GM12872 (cell line): ENCODE data around the gene HOXD9.

Experiments used
- CTCF ChIP-seq: IDR thresholded peaks from 3 replicates; pipeline ENCODE4 v1.5.1; 2011; ENCODE audit warnings: low read depth, mild to moderate bottlenecking, low read length, moderate library complexity; ENCODE audit not compliant: insufficient read depth

The HOXD9 gene

GRCh38 chr2:176156807-176157498, 34.4 kb downstream of the HOXD9 start, which contains the start of gene HOXD3:
HOXD3 (plus strand) TSS chr2:176157307; CDS start chr2:176169115, 11,808 bp downstream.
- TF ChIP-seq CTCF: no peak

- TF ChIP-seq CTCF: no peak
Observed at GRCh38 chr2:176157499-176158185, 35.1 kb downstream of the HOXD9 start.

GRCh38 chr2:176158186-176158591, 35.7 kb downstream of the HOXD9 start:
- no peak for TF ChIP-seq CTCF

DNA sequence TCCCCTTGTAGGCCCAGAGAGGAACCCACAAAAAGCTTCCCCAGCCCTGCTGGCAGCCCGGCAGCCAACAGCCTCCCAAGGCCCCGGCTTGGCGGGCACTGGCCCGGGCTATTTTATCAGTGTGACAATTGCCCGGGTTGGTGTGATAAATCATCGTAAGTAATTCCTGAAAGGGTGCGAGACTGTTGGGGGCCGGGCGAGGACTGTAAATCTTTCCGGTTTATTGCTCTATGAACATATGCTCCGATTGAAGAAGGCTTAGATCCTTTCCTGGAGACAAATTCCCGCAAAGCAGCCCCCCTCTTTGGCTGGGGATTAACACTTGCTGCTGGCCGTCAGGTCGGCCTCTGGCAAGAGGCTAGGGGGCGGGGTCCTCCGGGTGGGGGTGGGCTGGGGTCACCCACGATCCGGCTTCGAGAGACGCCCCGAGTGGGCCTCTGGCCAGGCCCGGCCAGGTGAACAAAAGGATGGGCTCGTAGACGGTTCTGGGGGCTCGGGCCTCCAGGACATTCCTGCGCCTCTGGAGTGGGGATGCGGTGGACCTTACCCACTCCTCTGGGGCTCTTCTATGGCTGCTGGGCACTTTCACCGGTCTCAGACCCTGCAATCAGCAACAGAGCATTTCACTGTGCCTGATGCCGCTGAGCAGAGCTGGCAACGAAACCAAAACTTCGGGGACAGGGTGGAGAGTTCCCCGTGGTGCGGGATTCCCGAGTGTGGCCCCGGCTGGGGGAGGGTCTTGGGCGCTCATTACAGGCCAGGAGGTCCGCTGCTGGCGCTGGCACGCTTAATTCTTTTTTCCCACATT, 36.5 kb downstream of the HOXD9 start:
- TF ChIP-seq CTCF: no peak

DNA sequence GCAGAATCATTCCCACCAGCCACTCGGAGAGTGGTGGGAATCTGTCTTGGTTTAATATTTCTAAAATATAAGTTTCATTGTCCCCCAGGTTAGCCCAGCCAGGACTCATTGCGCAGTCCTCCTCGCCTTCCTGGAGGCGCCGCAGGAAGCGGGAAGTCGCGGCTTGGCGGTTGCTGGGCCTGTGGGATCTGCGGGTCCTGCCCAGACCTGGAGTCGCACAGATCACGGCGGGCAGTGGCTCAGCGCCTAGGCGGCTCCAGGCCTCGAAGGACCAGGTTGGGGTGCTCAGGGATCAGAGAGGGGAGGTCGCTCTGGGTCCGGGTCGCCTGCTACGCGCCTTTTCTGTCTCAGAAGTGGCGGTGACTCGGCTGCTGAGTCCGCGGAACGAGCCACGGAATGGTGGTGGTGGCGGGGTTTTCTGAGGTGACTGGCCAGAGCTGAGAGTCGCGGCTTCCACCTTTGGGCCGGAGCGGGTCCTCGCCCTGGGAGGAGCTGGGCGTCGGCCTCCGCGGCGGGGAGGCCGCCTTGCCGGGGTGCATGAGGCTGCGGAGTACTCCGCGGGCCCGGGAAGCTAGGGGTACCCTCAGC, 37.2 kb downstream of the HOXD9 start:
- TF ChIP-seq CTCF: no peak

DNA sequence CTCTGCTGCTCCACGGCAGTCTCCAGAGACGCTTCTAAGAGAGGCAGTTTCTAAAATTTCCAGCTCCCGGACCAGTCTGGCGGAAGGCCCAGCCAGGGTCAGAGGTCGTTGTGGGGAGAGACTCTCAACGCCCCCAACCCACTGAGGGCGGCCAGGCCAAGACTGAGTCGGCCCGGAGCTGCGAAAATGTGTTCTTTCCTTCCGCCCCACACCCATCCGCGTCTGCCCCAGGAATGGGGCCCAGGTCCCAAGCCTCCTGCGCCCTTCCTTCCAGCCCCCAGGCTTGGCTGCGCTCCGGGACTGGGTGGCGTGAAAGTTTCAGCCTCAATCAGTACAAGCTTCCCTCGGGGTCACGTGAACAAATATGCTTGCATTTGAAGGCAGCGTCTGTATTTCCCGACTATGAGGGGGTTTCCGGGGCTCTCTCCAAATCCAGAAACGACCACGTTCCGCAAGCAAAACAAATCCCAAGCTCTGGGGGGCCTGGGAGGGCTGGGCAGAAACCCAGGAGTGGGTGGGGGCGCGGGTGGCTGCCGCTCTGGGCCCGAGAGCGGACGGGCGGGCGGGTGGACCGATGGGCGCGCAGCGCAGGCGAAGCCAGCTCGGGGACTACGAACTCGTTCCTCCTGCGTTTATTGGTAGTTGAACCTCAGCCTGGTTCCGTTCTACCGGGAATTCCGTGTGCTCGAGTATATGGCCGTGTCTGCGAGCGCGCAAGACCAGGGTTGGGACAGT, 37.9 kb downstream of the HOXD9 start:
- no peak for TF ChIP-seq CTCF
